Mesendoderm (in vitro differentiated cells): Measurements from ENCODE around the gene OPCML.

Experiments used
- DNase-seq: peaks from one replicate; pipeline ENCODE4 v3.0.0; 2013
- H2AK5ac ChIP-seq: 2 replicates; pipeline ENCODE4 v1.6.1; 2013; ENCODE audit warnings: low read length, inconsistent platforms
- H2BK120ac ChIP-seq: 2 replicates; pipeline ENCODE4 v1.6.1; 2013; ENCODE audit warnings: low read depth, mild to moderate bottlenecking, low read length, moderate library complexity, mixed read lengths
- H2BK15ac ChIP-seq: replicated peaks from 2 replicates; pipeline ENCODE4 v1.6.1; 2013; ENCODE audit warnings: low read depth, mild to moderate bottlenecking, moderate library complexity
- H2BK5ac ChIP-seq: 2 replicates; pipeline ENCODE4 v1.6.1; 2013; ENCODE audit warnings: low read length, inconsistent platforms
- H3K18ac ChIP-seq: 2 replicates; pipeline ENCODE4 v1.6.1; 2013; ENCODE audit warnings: mild to moderate bottlenecking, low read length, mixed read lengths
- H3K23ac ChIP-seq: one replicate; pipeline ENCODE4 v1.6.1; 2013; ENCODE audit warnings: low read length
- H3K27ac ChIP-seq: 2 replicates; pipeline ENCODE4 v1.5.1; 2013; ENCODE audit warnings: low read depth, mild to moderate bottlenecking, inconsistent platforms, low read length, moderate library complexity
- H3K27me3 ChIP-seq: 2 replicates; pipeline ENCODE4 v1.6.1; 2013; ENCODE audit warnings: low read length, control low read depth, mild to moderate bottlenecking, inconsistent platforms; ENCODE audit not compliant: insufficient read depth, poor library complexity
- H3K36me3 ChIP-seq: 2 replicates; pipeline ENCODE4 v1.6.1; 2013; ENCODE audit warnings: low read length, inconsistent platforms; ENCODE audit not compliant: control insufficient read depth, insufficient read depth
- H3K4ac ChIP-seq: one replicate; pipeline ENCODE4 v1.6.1; 2013; ENCODE audit warnings: low read depth, mild to moderate bottlenecking, low read length, moderate library complexity
- H3K4me1 ChIP-seq: 2 replicates; pipeline ENCODE4 v1.6.1; 2013; ENCODE audit warnings: low read depth, low read length, inconsistent platforms; ENCODE audit not compliant: control insufficient read depth
- H3K4me2 ChIP-seq: 2 replicates; pipeline ENCODE4 v1.6.1; 2013; ENCODE audit warnings: low read length
- H3K4me3 ChIP-seq: 2 replicates; pipeline ENCODE4 v1.5.1; 2013; ENCODE audit warnings: mild to moderate bottlenecking, low read length
- H3K56ac ChIP-seq: one replicate; pipeline ENCODE4 v1.6.1; 2013; ENCODE audit warnings: low read length
- H3K79me1 ChIP-seq: 2 replicates; pipeline ENCODE4 v1.6.1; 2013; ENCODE audit warnings: low read length, inconsistent platforms
- H3K79me2 ChIP-seq: 2 replicates; pipeline ENCODE4 v1.6.1; 2013; ENCODE audit warnings: mild to moderate bottlenecking, low read length; ENCODE audit not compliant: control insufficient read depth, insufficient read depth
- H3K9ac ChIP-seq: 2 replicates; pipeline ENCODE4 v1.6.1; 2013; ENCODE audit warnings: low read length, inconsistent platforms
- H4K5ac ChIP-seq: one replicate; pipeline ENCODE4 v1.6.1; 2013; ENCODE audit warnings: low read length
- H4K8ac ChIP-seq: one replicate; pipeline ENCODE4 v1.6.1; 2013; ENCODE audit warnings: low read depth, mild to moderate bottlenecking, control low read depth, low read length, moderate library complexity
- WGBS: extraction: QIAGEN DNeasy Blood & Tissue Kit; methylation state at CpG from one replicate; pipeline ENCODE4 v1.1.7; 2013; ENCODE audit warnings: low lambda C conversion rate, missing lambda C conversion rate; ENCODE audit not compliant: insufficient coverage; ENCODE audit errors: extremely low coverage; 5-methylcytosine and 5-hydroxymethylcytosine counted together

The OPCML gene

DNA sequence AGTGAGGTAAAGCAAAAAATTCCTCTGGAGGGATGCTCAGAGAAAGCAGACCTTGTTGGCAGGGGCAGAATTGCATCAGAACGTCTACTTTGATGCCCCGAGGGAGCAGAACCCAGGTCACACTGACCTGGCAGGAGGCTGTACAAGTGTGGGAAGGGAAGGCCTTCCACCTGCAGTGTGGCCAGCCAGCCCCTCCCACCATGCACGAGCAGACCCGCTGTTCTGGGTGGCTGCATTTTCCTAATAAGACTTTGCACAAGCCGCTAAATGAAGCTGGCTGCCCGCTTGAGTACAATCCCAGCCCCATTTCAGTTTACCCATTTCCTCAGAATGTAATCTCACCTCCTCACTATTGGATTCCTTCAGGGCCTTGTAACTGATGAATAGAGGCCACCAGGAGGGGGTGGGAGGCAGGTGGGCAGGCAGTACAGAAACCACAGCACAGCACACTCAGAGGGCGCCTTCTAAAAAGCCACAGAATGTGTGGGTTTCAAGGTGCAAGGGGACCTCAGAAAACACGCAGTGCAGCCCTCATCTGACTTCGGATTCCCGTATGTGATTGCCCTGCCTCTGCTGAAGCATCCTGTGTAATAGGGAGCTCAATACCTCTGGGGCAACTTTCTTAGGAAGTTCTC is 316.6 kb downstream of the OPCML start:
- WGBS = no CpG with 5 or more reads among the region's 10 CpGs
- Histone ChIP-seq H3K36me3 (no peaks in the 10 kb centered on the region), H3K79me1 (no peaks in the 10 kb centered on the region), H3K4ac (no peak overlapping the region), H3K27ac (no peak overlapping the region), H3K4me2 (no peak overlapping the region), H2AK5ac (no peak overlapping the region), H4K8ac (no peak overlapping the region), H3K4me1 (no peaks in the 10 kb centered on the region), H3K4me3 (no peak overlapping the region), H3K56ac (no peak overlapping the region), H4K5ac (no peak overlapping the region), H3K18ac (no peak overlapping the region), H2BK5ac (no peak overlapping the region), H3K27me3 (no peaks in the 10 kb centered on the region), H3K9ac (no peak overlapping the region), H2BK120ac (no peak overlapping the region), H2BK15ac (no peak overlapping the region), H3K79me2 (no peaks in the 10 kb centered on the region), H3K23ac (no peak overlapping the region)
- no peak for DNase-seq

DNA sequence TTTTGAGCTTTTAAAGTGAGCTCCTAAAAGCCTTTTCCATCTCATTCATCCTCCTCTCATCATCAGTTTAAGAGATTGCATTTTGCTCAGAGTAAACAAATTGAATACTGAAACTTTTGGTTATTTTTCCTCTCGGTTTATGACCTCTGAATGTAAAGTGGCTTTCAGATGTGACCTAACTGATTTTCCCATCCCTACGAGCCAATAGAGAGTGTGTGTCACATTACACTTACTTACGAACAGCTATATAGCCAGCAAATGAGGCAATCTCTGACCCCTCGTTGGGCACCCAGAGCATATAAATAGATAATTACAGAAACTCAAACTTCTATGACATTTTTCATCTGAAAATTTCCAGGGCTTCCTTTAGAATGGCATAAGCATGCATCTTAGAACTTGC is 317.7 kb downstream of the OPCML start:
- DNase-seq = no peak
- Histone ChIP-seq H3K4me2 (no peak overlapping the region), H3K4ac (no peak overlapping the region), H2BK120ac (no peak overlapping the region), H3K56ac (no peak overlapping the region), H4K5ac (no peak overlapping the region), H3K9ac (no peak overlapping the region), H3K23ac (no peak overlapping the region), H3K79me1 (no peaks in the 10 kb centered on the region), H3K4me1 (no peaks in the 10 kb centered on the region), H2AK5ac (no peak overlapping the region), H2BK15ac (no peak overlapping the region), H3K18ac (no peak overlapping the region), H2BK5ac (no peak overlapping the region), H4K8ac (no peak overlapping the region), H3K79me2 (no peaks in the 10 kb centered on the region), H3K27ac (no peak overlapping the region), H3K36me3 (no peaks in the 10 kb centered on the region), H3K4me3 (no peak overlapping the region), H3K27me3 (no peaks in the 10 kb centered on the region)
- no CpG with 5 or more reads among the region's 4 CpGs for WGBS

DNA sequence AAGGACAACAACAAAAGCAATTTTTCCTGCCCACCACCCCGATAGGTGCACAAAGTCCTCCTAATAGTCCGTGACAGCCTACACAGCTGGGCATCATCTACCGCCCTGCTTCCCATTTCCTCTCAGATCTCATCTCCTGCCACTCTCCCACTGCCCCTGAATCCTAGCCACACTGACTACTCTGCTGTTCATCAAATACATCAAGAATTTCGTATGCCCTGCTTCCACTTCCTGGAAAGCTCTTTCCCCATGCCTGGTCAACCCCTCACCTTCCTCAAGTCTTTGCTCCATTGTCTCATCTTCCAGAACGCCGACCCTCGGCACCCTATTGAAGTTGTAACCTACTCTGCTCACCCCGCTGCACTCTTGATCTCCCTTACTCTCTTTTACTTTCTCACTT is 320.1 kb downstream of the OPCML start:
- no peak overlapping the region for H3K9ac ChIP-seq
- no peak for DNase-seq
- H3K36me3 ChIP-seq = no peaks in the 10 kb centered on the region
- H4K5ac ChIP-seq = no peak overlapping the region
- no peak overlapping the region for H2BK120ac ChIP-seq
- no peak overlapping the region for H3K18ac ChIP-seq
- no CpG with 5 or more reads among the region's 8 CpGs for WGBS
- H3K56ac ChIP-seq = no peak overlapping the region
- no peak overlapping the region for H3K23ac ChIP-seq
- H3K4me1 ChIP-seq = no peaks in the 10 kb centered on the region
- no peak overlapping the region for H3K4me2 ChIP-seq
- no peak overlapping the region for H3K27ac ChIP-seq
- H3K79me2 ChIP-seq = no peaks in the 10 kb centered on the region
- no peaks in the 10 kb centered on the region for H3K27me3 ChIP-seq
- no peak overlapping the region for H3K4me3 ChIP-seq
- H4K8ac ChIP-seq = no peak overlapping the region
- H3K4ac ChIP-seq = no peak overlapping the region
- no peak overlapping the region for H2AK5ac ChIP-seq
- no peaks in the 10 kb centered on the region for H3K79me1 ChIP-seq
- no peak overlapping the region for H2BK15ac ChIP-seq
- no peak overlapping the region for H2BK5ac ChIP-seq

DNA sequence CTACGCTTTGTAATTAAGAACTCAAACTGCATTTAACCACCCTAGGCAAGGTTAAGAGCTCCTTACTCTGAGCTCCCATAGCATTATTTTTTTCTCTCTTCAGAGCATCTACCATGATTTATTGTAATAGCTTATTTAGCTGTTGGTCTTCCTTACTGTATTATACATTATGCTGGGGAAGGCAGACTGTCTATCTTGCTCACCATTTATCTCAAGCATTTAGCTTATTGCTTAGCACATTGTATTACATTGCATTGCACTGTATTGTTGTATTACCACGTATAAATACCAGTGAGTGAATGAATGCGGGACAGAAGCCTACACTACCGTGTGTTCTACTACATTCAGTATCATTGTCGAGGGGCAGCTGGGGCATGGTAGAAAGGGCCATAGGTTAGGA is 324.3 kb downstream of the OPCML start:
- Histone ChIP-seq H3K36me3 (no peaks in the 10 kb centered on the region), H3K79me2 (no peaks in the 10 kb centered on the region), H2BK5ac (no peak overlapping the region), H2BK15ac (no peak overlapping the region), H2BK120ac (no peak overlapping the region), H3K18ac (no peak overlapping the region), H3K9ac (no peak overlapping the region), H3K56ac (no peak overlapping the region), H4K5ac (no peak overlapping the region), H3K79me1 (no peaks in the 10 kb centered on the region), H4K8ac (no peak overlapping the region), H3K27ac (no peak overlapping the region), H3K4me3 (no peak overlapping the region), H3K23ac (no peak overlapping the region), H3K4me1 (no peaks in the 10 kb centered on the region), H2AK5ac (no peak overlapping the region), H3K4ac (no peak overlapping the region), H3K27me3 (no peaks in the 10 kb centered on the region), H3K4me2 (no peak overlapping the region)
- no CpG with 5 or more reads among the region's 5 CpGs for WGBS
- no peak for DNase-seq

DNA sequence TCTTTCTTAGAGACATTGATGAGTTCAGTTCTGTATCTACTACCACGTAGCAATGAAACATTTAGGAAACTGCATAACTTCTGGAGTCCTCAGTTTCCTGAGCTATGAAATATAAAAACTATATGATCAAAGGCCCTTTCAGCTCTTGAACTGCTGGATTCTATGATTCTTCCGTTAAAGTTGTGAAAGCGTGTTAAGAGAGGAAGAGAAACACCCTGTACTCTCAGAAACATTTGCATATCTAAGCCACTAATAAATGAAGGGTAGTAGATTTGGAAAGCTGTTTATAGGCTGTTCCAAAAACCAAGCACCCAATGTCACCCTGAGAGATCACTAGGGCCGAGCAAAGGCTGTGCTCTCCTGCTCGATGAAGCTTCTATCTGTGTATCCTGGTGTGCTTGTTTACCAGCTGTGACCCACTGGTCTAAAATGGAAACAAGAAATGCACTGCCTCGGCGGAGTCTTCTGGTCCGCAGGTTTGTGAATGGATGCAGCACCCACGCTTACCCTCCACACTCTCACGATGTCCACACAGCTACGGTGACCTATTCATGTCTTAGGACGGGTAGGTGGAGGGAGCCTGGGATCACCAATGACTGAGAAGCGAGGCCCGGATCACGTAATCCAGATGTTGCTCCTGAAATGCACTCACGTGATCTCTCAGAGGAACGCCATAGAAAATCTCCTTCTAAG is 325.8 kb downstream of the OPCML start:
- no CpG with 5 or more reads among the region's 17 CpGs for WGBS
- H3K56ac ChIP-seq = no peak overlapping the region
- H3K4me2 ChIP-seq = no peak overlapping the region
- no peak overlapping the region for H3K9ac ChIP-seq
- no peak overlapping the region for H2BK15ac ChIP-seq
- H4K8ac ChIP-seq = no peak overlapping the region
- H3K4me3 ChIP-seq = no peak overlapping the region
- no peak overlapping the region for H3K4ac ChIP-seq
- H2BK5ac ChIP-seq = no peak overlapping the region
- no peaks in the 10 kb centered on the region for H3K4me1 ChIP-seq
- H3K18ac ChIP-seq = no peak overlapping the region
- no peak overlapping the region for H3K23ac ChIP-seq
- no peaks in the 10 kb centered on the region for H3K79me1 ChIP-seq
- no peak overlapping the region for H3K27ac ChIP-seq
- no peaks in the 10 kb centered on the region for H3K79me2 ChIP-seq
- H3K27me3 ChIP-seq = no peaks in the 10 kb centered on the region
- H2BK120ac ChIP-seq = no peak overlapping the region
- H2AK5ac ChIP-seq = no peak overlapping the region
- H4K5ac ChIP-seq = no peak overlapping the region
- no peaks in the 10 kb centered on the region for H3K36me3 ChIP-seq
- no peak for DNase-seq

DNA sequence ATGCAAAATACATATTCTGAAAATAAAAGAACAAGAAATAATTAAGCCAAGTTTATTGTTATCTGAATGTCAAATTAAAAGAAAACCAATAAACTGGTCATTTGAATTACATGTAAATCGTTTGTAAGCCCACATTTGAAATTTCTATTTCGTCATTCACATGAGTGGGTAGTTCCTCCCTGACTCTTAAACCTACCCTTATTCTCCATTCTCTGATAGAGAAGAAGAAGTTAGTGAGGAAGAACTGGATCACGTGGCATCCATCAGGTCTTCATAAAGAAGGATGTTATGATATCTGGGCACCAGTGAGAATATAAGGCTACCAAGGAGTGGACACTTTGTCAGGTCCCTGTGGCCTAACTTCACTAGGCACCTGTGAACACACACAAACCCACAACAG is 328.1 kb downstream of the OPCML start:
- Histone ChIP-seq H3K56ac (no peak overlapping the region), H3K79me2 (no peaks in the 10 kb centered on the region), H3K36me3 (no peaks in the 10 kb centered on the region), H3K27ac (no peak overlapping the region), H3K9ac (no peak overlapping the region), H2BK120ac (no peak overlapping the region), H3K4ac (no peak overlapping the region), H3K18ac (no peak overlapping the region), H2AK5ac (no peak overlapping the region), H3K79me1 (no peaks in the 10 kb centered on the region), H3K4me3 (no peak overlapping the region), H3K27me3 (no peaks in the 10 kb centered on the region), H3K23ac (no peak overlapping the region), H3K4me2 (no peak overlapping the region), H3K4me1 (no peaks in the 10 kb centered on the region), H4K8ac (no peak overlapping the region), H4K5ac (no peak overlapping the region), H2BK5ac (no peak overlapping the region), H2BK15ac (no peak overlapping the region)
- DNase-seq = no peak
- no CpG with 5 or more reads among the region's 3 CpGs for WGBS
